HCT116 (cell line): ENCODE data around the gene SEC22C. TPM values are rescaled to one million over a fixed set of nuclear protein-coding genes. Genes with fewer than 3 reads are reported as not detected.

Experiments used
- ATAC-seq: fragments of 200-7000 bp; cut with Tn5 transposase; 2 replicates; pipeline ENCODE4 v1.9.1; 2020; ENCODE audit warnings: mild to moderate bottlenecking, moderate library complexity
- BruUV-seq: library from RNA; stranded (reverse); fragments of 400-500 nt; replicated peaks from 2 replicates; lab custom pipeline; 2021; lab: Mats Ljungman, UMichigan
- CTCF ChIA-PET: fragments of 300-600 bp; sonication (Branson Sonifier 250); formaldehyde crosslinking; loops from one replicate; lab custom pipeline; 2021; ENCODE audit warnings: antibody characterized with exemption; lab: Charles Lee
- POLR2A ChIA-PET: fragments of 300-600, 350-600 bp; sonication (Branson Sonifier 250); formaldehyde crosslinking; loops from one replicate; lab custom pipeline; 2021; ENCODE audit warnings: antibody characterized with exemption; lab: Charles Lee
- RAD21 ChIA-PET, 2 experiments: fragments of 300-600 bp; sonication (Branson Sonifier 250); formaldehyde crosslinking; loops; one replicate each; lab custom pipeline; 2023; ENCODE audit warnings: low total read pairs in 2 of 2; ENCODE audit not compliant: uncharacterized antibody in 2 of 2, unreplicated experiment in 2 of 2, low non-redundant PET in 1 of 2; lab: Charles Lee
- DNase-seq: peaks from one replicate; pipeline ENCODE4 v3.0.0-alpha.2; 2010; ENCODE audit warnings: low read depth, low spot score
- H2AFZ ChIP-seq: fragments of 200-600 bp; shearing (Covaris generic), sonication (generic); 2 replicates; pipeline ENCODE4 v1.6.1; 2017; ENCODE audit warnings: low read depth, mixed run types, mixed read lengths, antibody characterized with exemption, low read length; ENCODE audit not compliant: poor library complexity, severe bottlenecking
- H3K27ac ChIP-seq: 2 replicates; pipeline ENCODE4 v1.5.1; 2012; ENCODE audit warnings: low read depth, low read length
- H3K27me3 ChIP-seq: fragments of 200-600 bp; sonication (generic); 2 replicates; pipeline ENCODE4 v1.6.1; 2016; ENCODE audit warnings: mixed run types, low read length, mixed read lengths; ENCODE audit not compliant: insufficient read depth
- H3K36me3 ChIP-seq, 2 experiments: fragments of 200-500 bp in 1 of 2; fragments of 200-600 bp in 1 of 2; sonication (Bioruptor generic) in 1 of 2; sonication (generic) in 1 of 2; 2 replicates each; pipeline versions ENCODE4 v1.5.1 to v1.6.1; 2014 to 2016; ENCODE audit warnings: low read length in 2 of 2, inconsistent platforms in 1 of 2, mixed read lengths in 1 of 2, mixed run types in 1 of 2; ENCODE audit not compliant: insufficient read depth in 2 of 2, control insufficient read depth in 1 of 2
- H3K4me1 ChIP-seq, 2 experiments: fragments of 200-600 bp in 1 of 2; sonication (generic) in 1 of 2; 2 replicates each; pipeline versions ENCODE4 v1.5.1 to v1.6.1; 2012 to 2017; ENCODE audit warnings: low read length in 2 of 2, inconsistent platforms in 1 of 2, mild to moderate bottlenecking in 1 of 2, mixed read lengths in 1 of 2, mixed run types in 1 of 2, moderate library complexity in 1 of 2; ENCODE audit not compliant: insufficient read depth in 2 of 2, control insufficient read depth in 1 of 2
- H3K4me2 ChIP-seq: fragments of 200-600 bp; sonication (generic); 2 replicates; pipeline ENCODE4 v1.6.1; 2017; ENCODE audit warnings: mixed run types, low read length, mixed read lengths
- H3K4me3 ChIP-seq, 2 experiments: fragments of 200-600 bp in 1 of 2; sonication (generic) in 1 of 2; replicated peaks in 1 of 2; 2 replicates each; pipeline ENCODE4 v1.5.1; 2011 to 2016; ENCODE audit warnings: low read length in 2 of 2, control low read depth in 1 of 2, low read depth in 1 of 2, mild to moderate bottlenecking in 1 of 2, mixed read lengths in 1 of 2, mixed run types in 1 of 2
- H3K79me2 ChIP-seq: fragments of 200-600 bp; sonication (generic); 2 replicates; pipeline ENCODE4 v1.6.1; 2017; ENCODE audit warnings: mild to moderate bottlenecking, mixed run types, low read length, moderate library complexity, mixed read lengths; ENCODE audit not compliant: insufficient read depth
- H3K9ac ChIP-seq: fragments of 200-600 bp; sonication (generic); 2 replicates; pipeline ENCODE4 v1.6.1; 2016; ENCODE audit warnings: low read length, mixed read lengths
- H3K9me2 ChIP-seq: fragments of 200-600 bp; sonication (generic), shearing (Covaris generic); 2 replicates; pipeline ENCODE4 v1.6.1; 2017; ENCODE audit warnings: mixed run types, mild to moderate bottlenecking, moderate library complexity; ENCODE audit not compliant: insufficient read depth
- H3K9me3 ChIP-seq, 2 experiments: fragments of 200-500 bp in 1 of 2; fragments of 200-600 bp in 1 of 2; sonication (Bioruptor generic) in 1 of 2; sonication (generic) in 1 of 2; 2 replicates each; pipeline ENCODE4 v1.6.1; 2014 to 2017; ENCODE audit warnings: low read length in 2 of 2, mixed read lengths in 2 of 2, inconsistent platforms in 1 of 2, low read depth in 1 of 2, mild to moderate bottlenecking in 1 of 2, mixed run types in 1 of 2, moderate library complexity in 1 of 2; ENCODE audit not compliant: control insufficient read depth in 1 of 2, insufficient read depth in 1 of 2
- H4K20me1 ChIP-seq: fragments of 200-600 bp; sonication (generic), shearing (Covaris generic); 2 replicates; pipeline ENCODE4 v1.6.1; 2017; ENCODE audit warnings: mixed run types, mild to moderate bottlenecking, moderate library complexity; ENCODE audit not compliant: insufficient read depth
- CTCF ChIP-seq, 3 experiments: fragments of 200-600 bp in 1 of 3; sonication (generic) in 1 of 3; IDR thresholded peaks in 2 of 3; conservative IDR thresholded peaks in 1 of 3; 2 replicates each; pipeline ENCODE4 v1.5.1; 2012 to 2017; ENCODE audit warnings: low read depth in 2 of 3, low read length in 2 of 3, antibody characterized with exemption in 1 of 3, borderline replicate concordance in 1 of 3, control low read depth in 1 of 3, mild to moderate bottlenecking in 1 of 3, mixed read lengths in 1 of 3, mixed run types in 1 of 3, moderate library complexity in 1 of 3; ENCODE audit not compliant: insufficient read depth in 1 of 3
- EGR1 ChIP-seq: IDR thresholded peaks from 2 replicates; pipeline ENCODE4 v1.6.1; 2012; ENCODE audit warnings: low read depth
- EZH2 ChIP-seq: fragments of 200-600 bp; sonication (generic); IDR thresholded peaks from 2 replicates; pipeline ENCODE4 v1.6.1; 2017; ENCODE audit warnings: antibody characterized with exemption, mixed run types
- FOSL1 ChIP-seq: IDR thresholded peaks from 2 replicates; pipeline ENCODE4 v1.6.1; 2012; ENCODE audit warnings: low read depth
- POLR2A ChIP-seq: IDR thresholded peaks from 2 replicates; pipeline ENCODE4 v1.7.0; 2011; ENCODE audit warnings: borderline replicate concordance; ENCODE audit not compliant: insufficient read depth, insufficient read length; ENCODE audit errors: extremely low read depth
- POLR2AphosphoS5 ChIP-seq: IDR thresholded peaks from 2 replicates; pipeline ENCODE4 v1.6.1; 2011; ENCODE audit warnings: mild to moderate bottlenecking, low read depth, low read length, moderate library complexity
- REST ChIP-seq: IDR thresholded peaks from 2 replicates; pipeline ENCODE4 v1.6.1; 2012; ENCODE audit warnings: low read depth
- SIN3A ChIP-seq: IDR thresholded peaks from 2 replicates; pipeline ENCODE4 v1.6.1; 2012; ENCODE audit warnings: low read depth
- SP1 ChIP-seq: IDR thresholded peaks from 2 replicates; pipeline ENCODE4 v1.6.1; 2012; ENCODE audit warnings: low read depth
- SRF ChIP-seq: IDR thresholded peaks from 2 replicates; pipeline ENCODE4 v1.6.1; 2012; ENCODE audit warnings: low read depth
- YY1 ChIP-seq: IDR thresholded peaks from 2 replicates; pipeline ENCODE4 v1.6.1; 2011; ENCODE audit warnings: low read length, low read depth, moderate library complexity, mild to moderate bottlenecking; ENCODE audit not compliant: insufficient replicate concordance; ENCODE audit errors: extremely low read depth
- ZFX ChIP-seq: fragments of 450-650 bp; IDR thresholded peaks from 2 replicates; pipeline ENCODE4 v1.6.1; 2017
- intact Hi-C: fragments of 100-400 bp; cut with micrococcal nuclease; formaldehyde crosslinking; loops from 2 replicates; pipeline ENCODE4 v1.10.0; 2022
- total RNA-seq: library from RNA; stranded (reverse); gene quantifications from one replicate; pipeline ENCODE4 v1.2.1, GENCODE V29; 2021; ENCODE audit not compliant: unreplicated experiment

Gene SEC22C
- total RNA-seq, 1 experiment from 2014 or later: 43.4 TPM

GRCh38 chr3:42503251-42503924 lies 78.4 kb downstream of the SEC22C start (continued):
- no peak for TF ChIP-seq EGR1

- Histone ChIP-seq H3K27ac (peak within 1 kb of the TSS; percentile 11; the same call in 1 of the 2 replicates), H2AFZ (peak within 1 kb of the TSS; percentile 64), H3K9me3 (no peaks in the 10 kb centered on the region), H3K9me2 (no peaks in the 10 kb centered on the region), H3K4me2 (peak within 1 kb of the TSS; percentile 89), H3K36me3 (no peaks in the 10 kb centered on the region), H3K79me2 (no peaks in the 10 kb centered on the region), H3K4me3 (peak within 1 kb of the TSS; percentile 52 to 63), H4K20me1 (no peaks in the 10 kb centered on the region), H3K4me1 (peaks cover 17 to 66% of the 10 kb centered on the region in 2 experiments), H3K9ac (peak within 1 kb of the TSS; percentile 69), H3K27me3 (no peaks in the 10 kb centered on the region)
- ChIA-PET CTCF (interaction anchor here (0.8 to 1.1 kb wide), 3 partner anchors 37 to 242 kb away, joined by 3 to 5 read pairs (median 4); no protein-coding TSS in a partner anchor), POLR2A (interaction anchor here (0.6 to 1.2 kb wide), 11 partner anchors 10 to 279 kb away, joined by 3 to 13 read pairs (median 4); partner anchors contain the start of gene SEC22C), RAD21 (interaction anchor here (0.7 to 1.6 kb wide), 3 partner anchors 26 to 273 kb away, joined by 3 to 8 read pairs (median 4); no protein-coding TSS in a partner anchor)
- no TSS peak for BruUV-seq
- intact Hi-C loops: no loop called here
- DNase-seq (peak; percentile 73), ATAC-seq (peak; percentile 95)
- TF ChIP-seq POLR2A (peak; percentile 64), SIN3A (no peak), POLR2AphosphoS5 (peak; percentile 95), YY1 (no peak), ZFX (0 out of 2 replicates have a peak, but pooled peaks have one; percentile 23), CTCF (IDR thresholded peaks at IDR 0.05 in 2 of 3, conservative IDR thresholded peaks at IDR 0.05 in 1 of 3; ENCODE audit: borderline replicate concordance in 1 of 3, insufficient read depth in 1 of 3, low read depth in 2 of 3, low read length in 2 of 3) (no peak), REST (no peak), EZH2 (no peak), SP1 (peak; percentile 82), FOSL1 (no peak), SRF (no peak), EGR1 (no peak)
Observed at GRCh38 chr3:42502429-42503250, 79.1 kb downstream of the SEC22C start, which contains the start of gene VIPR1. Gene VIPR1, plus strand, starts transcription at chr3:42502643. Its CDS starts 93 bp downstream, at chr3:42502736.
